ENCODE results near the gene DENND5A.
A peak's percentile ranks its signal among the peaks of the same experiment; 100 is the strongest.

The DENND5A gene

DNA sequence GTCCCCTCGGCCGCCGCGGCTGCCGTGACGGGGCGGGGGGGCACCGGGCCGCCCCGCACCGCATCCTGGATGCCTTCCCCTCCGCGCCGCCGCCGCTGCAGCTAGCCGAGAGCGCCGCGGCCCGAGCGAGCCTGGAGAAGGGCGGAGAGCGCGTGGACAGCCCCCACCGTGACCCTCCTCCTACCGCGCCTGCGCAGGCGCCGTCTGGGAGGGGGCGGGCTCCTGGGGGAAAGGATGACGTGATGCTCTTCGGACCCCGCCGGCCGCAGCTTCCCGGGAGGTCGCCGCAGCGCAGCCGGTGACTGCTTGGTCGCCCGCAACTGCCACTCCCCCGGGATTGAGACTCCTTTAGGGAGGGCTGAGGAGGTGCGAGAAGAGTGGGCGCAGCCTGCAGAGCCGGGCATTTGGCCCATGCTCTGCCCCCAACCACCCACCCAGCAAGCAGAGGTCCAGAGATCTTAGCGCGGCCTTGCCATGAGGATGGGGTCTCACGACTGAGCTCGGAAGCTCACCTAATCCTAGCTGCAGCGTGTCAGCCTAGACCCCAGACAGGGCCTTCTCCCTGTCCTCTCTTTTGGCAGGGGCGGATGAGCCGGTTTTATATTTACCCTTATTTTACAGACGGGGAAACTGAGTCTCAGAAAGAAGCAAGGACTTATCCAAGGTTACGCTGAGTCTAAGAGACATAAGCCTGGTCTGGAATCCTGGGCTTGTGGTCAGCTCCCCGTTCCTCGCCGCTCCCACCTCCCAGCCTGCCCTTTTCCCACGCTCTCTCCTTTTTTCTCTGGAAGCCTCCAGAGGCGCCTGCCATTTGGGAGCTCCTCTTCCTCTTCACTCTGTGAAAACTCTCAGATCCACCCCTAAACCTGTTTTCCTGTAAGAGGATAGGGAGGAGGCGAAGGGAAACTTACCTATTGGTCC is at the start of gene DENND5A:
TSS of gene DENND5A (minus strand) at position 140 of the 921 bp plus-strand sequence. CDS start 281 bp downstream, outside the sequence.
- peak; percentile 100 for DNase-seq (ENCODE audit: low spot score)

DNA sequence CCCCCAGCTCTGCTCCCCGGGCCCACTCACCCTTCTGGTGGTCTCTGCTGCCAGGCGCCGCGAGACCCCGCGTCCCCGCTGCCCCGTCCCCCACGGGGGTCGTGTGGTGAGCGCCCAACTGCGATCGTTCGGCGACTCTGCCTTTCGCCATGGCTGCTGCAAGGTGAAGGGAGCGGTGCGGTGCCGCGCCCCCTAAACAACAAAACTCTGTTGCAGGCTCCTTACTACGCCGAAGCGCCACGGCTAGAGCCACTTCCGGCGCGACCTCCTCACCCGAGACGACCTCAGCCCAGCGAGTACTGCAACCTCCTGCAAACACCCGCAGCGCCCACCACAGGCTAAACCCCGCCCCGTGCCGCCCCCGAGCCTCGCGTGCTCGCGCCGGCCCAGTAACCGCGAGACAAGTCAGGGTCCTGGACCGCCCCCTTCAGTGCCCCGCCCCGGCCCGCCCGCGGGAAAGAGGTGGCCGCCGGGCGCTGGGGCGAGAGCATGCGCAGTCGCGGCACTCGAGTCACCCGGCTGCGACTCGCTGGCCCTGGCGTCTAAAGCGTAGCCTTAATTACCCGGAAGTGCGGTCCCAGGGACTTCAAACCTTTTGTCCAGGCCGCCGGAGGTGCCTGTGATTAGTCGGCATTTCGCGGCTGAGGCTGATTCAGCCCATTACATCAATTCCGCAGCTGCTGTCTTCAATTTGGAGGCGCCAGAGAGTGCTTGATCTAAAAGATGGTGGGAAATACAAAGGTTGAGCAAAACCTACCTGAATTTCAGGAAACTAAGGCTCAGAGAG is 49.3 kb upstream of the DENND5A start, which contains the start of gene TMEM41B:
TSS of gene TMEM41B (minus strand) at position 303 of the 787 bp plus-strand sequence. CDS start at position 151, 152 bp downstream.
- peak; percentile 100 for DNase-seq (ENCODE audit: low spot score)

GRCh38 chr11:9313648-9314290 is 48.6 kb upstream of the DENND5A start:
- peak; percentile 53 for DNase-seq (ENCODE audit: low spot score)

GRCh38 chr11:9310485-9311090 is 45.4 kb upstream of the DENND5A start:
- no peak for DNase-seq (ENCODE audit: low spot score)

- DNase-seq (ENCODE audit: low spot score): no peak
These were observed 39.0 kb upstream of the DENND5A start for GRCh38 chr11:9304178-9304577.

DNA sequence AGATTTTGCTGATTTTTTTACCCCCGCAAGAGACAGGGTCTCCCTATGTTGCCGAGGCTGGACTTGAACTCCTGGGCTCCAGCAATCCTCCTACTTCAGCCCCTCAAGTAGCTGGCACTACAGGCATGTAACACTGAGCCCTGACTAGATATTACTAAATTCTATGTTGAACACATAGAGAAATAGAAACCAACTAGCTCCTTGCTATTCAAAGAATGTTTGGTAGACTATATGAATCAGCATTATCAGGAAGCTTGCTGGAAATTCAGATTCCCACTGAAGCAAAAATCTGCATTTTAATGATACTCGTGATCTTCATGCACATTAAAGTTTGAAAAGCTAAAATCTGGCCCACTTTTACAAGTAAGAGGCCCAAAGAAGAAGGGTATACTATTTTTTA is 37.3 kb upstream of the DENND5A start:
- peak; percentile 36 for DNase-seq (ENCODE audit: low spot score)

DNA sequence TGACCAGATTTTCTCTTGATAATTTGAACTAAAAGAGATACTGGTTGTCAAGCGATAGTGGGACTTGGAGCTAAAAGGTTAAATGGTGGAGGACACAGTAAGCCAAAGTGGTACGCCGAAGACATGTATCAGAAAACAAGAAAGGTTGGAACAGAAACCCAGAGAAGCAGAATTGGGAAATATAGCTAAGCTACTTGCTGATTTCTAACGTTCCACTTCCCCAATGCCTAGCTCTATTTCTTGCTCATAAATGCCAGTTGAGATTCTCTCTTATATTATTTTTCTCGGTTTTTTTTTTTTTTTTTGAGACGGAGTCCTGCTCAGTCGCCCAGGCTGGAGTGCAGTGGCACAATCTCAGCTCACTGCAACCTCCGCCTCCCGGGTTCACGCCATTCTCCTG is 36.6 kb upstream of the DENND5A start:
- no peak for DNase-seq (ENCODE audit: low spot score)

- DNase-seq (ENCODE audit: low spot score): no peak
These were observed 28.5 kb upstream of the DENND5A start for GRCh38 chr11:9293646-9294045.

- DNase-seq (ENCODE audit: low spot score): no peak
These were observed 20.9 kb upstream of the DENND5A start for GRCh38 chr11:9285850-9286587.

- no peak for DNase-seq (ENCODE audit: low spot score)
These were observed 15.6 kb upstream of the DENND5A start for GRCh38 chr11:9280655-9281301.

DNA sequence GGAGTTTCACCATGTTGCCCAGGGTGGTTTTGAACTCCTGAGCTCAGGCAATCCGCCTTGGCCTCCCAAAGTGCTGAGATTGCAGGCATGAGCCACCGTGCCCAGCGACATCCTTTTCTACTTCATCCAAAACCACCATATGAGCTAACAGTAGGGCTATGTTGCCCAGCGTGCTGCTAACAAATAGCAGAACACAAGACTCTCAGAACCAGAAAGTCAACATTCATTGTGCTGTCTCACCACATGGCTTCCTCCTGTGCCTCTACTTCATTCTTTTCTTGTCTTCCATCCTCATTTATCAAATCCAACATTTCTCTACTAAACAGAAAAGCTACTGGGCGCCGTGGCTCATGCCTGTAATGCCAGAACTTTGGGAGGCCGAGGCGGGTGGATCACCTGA is 12.0 kb upstream of the DENND5A start:
- DNase-seq (ENCODE audit: low spot score): no peak

- DNase-seq (ENCODE audit: low spot score): no peak
These were observed 11.4 kb upstream of the DENND5A start for GRCh38 chr11:9276571-9276970.

GRCh38 chr11:9274499-9275258 is 9.5 kb upstream of the DENND5A start:
- no peak for DNase-seq (ENCODE audit: low spot score)

- peak; percentile 49 for DNase-seq (ENCODE audit: low spot score)
These were observed 8.5 kb upstream of the DENND5A start for GRCh38 chr11:9273376-9274336.

DNA sequence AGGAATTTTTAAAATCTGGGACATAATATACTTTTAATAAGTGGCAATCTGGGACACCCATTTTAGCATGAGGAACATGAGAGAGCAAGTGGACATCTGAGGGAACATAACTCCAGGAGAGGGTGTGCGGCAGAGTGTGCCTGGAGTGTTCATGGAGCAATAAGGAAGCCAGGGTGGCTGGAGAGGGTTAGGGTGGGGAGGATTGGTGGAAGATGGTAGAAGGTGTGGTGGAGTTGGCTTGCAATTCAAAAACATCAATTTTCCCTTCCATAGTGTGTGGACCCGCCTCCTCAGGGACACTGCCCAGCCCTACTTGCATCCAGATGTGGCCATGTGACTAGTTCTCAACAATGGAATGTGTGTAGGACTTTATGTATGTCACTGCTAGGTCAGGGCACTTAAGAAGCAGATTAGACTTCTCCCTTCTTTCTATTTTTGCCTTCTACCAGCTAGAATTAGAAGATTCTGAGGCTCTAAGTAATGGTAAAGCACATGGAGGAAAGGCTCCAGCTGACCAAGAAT is 4.4 kb upstream of the DENND5A start:
- peak; percentile 54 for DNase-seq (ENCODE audit: low spot score)

- DNase-seq (ENCODE audit: low spot score): no peak
These were observed 2.5 kb upstream of the DENND5A start for GRCh38 chr11:9267680-9268079.

GRCh38 chr11:9266926-9267325 is 1.8 kb upstream of the DENND5A start:
- DNase-seq (ENCODE audit: low spot score): no peak

GRCh38 chr11:9266132-9266736 is 1.1 kb upstream of the DENND5A start:
- no peak for DNase-seq (ENCODE audit: low spot score)

Data from GM03348 (cell line).